Measurements from ENCODE around the gene UCK1. TPM values are rescaled to one million over a fixed set of nuclear protein-coding genes. Genes with fewer than 3 reads are reported as not detected.

The UCK1 gene
- total RNA-seq, 1 donor from 2014 or later = 30.7 TPM

DNA sequence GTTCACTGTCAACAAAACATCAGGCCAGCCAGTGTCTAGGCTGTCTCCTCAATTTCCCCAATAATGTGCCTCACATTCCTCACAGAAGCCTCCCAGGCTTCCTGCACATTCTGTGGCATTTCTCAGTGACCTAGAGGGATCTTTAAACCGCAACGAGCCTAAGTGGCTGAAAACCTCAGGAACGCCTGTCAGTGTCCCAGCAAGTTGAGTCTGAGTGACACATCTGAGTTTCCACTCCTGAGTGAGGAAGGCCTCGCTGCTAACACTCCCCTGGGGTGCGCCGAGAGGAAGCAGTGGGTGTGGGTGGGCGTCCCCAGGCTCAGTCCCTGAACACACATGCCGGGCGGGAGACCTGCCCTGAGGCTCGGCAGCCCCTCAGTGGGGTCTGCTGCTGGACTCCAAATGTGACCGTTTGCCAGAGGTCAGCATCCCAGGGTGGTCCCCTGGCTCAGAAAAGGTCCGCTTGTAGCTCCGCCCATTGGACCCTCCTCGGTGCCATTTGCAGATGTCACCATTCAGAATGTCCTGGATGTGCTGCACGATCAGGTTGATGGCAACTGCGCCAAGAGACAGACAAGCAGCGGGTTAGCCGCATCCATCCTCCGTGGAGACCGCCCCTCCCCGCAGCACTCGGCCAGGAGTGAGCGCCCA is 6.3 kb downstream of the UCK1 start:
- TF ChIP-seq, protein P1, sequence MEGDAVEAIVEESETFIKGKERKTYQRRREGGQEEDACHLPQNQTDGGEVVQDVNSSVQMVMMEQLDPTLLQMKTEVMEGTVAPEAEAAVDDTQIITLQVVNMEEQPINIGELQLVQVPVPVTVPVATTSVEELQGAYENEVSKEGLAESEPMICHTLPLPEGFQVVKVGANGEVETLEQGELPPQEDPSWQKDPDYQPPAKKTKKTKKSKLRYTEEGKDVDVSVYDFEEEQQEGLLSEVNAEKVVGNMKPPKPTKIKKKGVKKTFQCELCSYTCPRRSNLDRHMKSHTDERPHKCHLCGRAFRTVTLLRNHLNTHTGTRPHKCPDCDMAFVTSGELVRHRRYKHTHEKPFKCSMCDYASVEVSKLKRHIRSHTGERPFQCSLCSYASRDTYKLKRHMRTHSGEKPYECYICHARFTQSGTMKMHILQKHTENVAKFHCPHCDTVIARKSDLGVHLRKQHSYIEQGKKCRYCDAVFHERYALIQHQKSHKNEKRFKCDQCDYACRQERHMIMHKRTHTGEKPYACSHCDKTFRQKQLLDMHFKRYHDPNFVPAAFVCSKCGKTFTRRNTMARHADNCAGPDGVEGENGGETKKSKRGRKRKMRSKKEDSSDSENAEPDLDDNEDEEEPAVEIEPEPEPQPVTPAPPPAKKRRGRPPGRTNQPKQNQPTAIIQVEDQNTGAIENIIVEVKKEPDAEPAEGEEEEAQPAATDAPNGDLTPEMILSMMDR (IDR thresholded peaks at IDR 0.05) = no peak
- TF ChIP-seq EZH2 (IDR thresholded peaks at IDR 0.05) (no peak), EZH2phosphoT487 (IDR thresholded peaks at IDR 0.05) (no peak)
- peaks cover 19% of the 10 kb centered on the region for H3K36me3 Mint-ChIP-seq
- Histone ChIP-seq H3K36me3 (no peaks in the 10 kb centered on the region), H3K27me3 (no peaks in the 10 kb centered on the region), H3K27ac (peak overlapping the region; percentile 53), H3K4me3 (no peak overlapping the region), H3K79me2 (ENCODE audit: low read depth) (peaks cover 7% of the 10 kb centered on the region), H2AFZ (replicated peaks) (no peak overlapping the region), H3K4me1 (peaks cover 1% of the 10 kb centered on the region), H3K9me3 (ENCODE audit: low read depth) (no peaks in the 10 kb centered on the region), H3K9ac (no peak overlapping the region), H3K4me2 (no peak overlapping the region), H3F3A (ENCODE audit: low read depth) (peaks cover 12% of the 10 kb centered on the region), H4K20me1 (ENCODE audit: low read depth) (peaks cover 6% of the 10 kb centered on the region)
- H3K4me3 Mint-ChIP-seq = no peak overlapping the region
- H3K27ac Mint-ChIP-seq = no peak overlapping the region
- H3K9me3 Mint-ChIP-seq = no peaks in the 10 kb centered on the region
- DNase-seq (ENCODE audit: low spot score) = no peak
- H3K27me3 Mint-ChIP-seq (ENCODE audit: insufficient read depth, low read depth) = peaks cover 13% of the 10 kb centered on the region
- H3K4me1 Mint-ChIP-seq = peaks cover under 1% of the 10 kb centered on the region

DNA sequence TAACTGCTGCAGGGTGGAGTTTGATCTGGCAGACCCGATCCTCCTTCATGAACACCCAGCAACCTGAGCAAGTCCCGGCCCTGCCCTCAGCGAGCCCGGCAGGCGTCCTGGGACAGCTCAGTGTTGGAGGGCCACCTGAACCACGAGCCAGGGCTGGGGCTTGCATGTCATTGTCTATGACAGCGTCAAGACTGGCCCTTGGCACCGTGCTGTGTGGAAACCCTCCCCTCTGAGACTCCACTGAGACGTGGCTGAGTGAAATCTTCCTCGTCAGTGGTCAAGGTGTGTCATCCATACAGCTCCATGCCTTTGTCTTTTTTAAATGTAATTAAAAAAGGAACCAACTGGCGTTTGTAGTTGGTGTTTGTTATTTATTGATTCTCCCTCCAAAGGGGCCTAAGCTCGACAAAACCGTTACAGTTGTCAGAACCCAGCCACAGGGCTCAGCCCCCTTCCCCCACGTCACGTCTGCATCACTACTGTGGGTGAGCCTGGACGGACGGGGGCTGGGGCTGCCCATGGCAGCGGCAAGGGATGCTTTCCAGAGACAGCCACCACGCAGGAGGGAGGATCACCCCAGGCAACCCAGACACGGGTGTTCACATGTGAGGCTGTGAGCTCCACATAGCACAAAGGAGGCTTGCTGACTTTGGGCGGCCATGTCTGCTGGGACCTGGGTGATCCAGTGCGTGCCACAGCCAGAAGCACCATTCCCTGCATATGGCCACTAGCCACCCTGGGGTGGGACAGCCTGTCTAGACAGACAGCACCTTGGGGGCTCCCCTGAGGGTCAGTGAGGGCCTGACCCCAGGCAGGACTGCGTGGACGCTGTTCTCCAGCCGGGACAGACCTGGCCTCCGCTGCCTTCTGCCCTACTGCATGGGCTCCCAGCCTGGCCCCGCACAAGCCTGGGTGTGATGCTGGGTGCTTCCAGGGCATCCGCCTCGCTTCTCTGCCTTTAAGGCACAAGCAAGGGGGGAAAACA is 7.3 kb downstream of the UCK1 start:
- Histone ChIP-seq H3F3A (ENCODE audit: low read depth) (peaks cover 12% of the 10 kb centered on the region), H3K4me1 (no peaks in the 10 kb centered on the region), H3K4me3 (no peak overlapping the region), H3K27ac (peak overlapping the region; percentile 53), H3K27me3 (no peaks in the 10 kb centered on the region), H3K4me2 (no peak overlapping the region), H3K9ac (no peak overlapping the region), H3K9me3 (ENCODE audit: low read depth) (no peaks in the 10 kb centered on the region), H3K36me3 (no peaks in the 10 kb centered on the region), H4K20me1 (ENCODE audit: low read depth) (peaks cover under 1% of the 10 kb centered on the region), H2AFZ (replicated peaks) (no peak overlapping the region), H3K79me2 (ENCODE audit: low read depth) (no peaks in the 10 kb centered on the region)
- Mint-ChIP-seq H3K4me1 (no peaks in the 10 kb centered on the region), H3K27ac (peak overlapping the region; percentile 25), H3K27me3 (ENCODE audit: insufficient read depth, low read depth) (peaks cover 13% of the 10 kb centered on the region), H3K9me3 (no peaks in the 10 kb centered on the region), H3K36me3 (peaks cover 28% of the 10 kb centered on the region), H3K4me3 (no peak overlapping the region)
- DNase-seq (ENCODE audit: low spot score) = no peak
- TF ChIP-seq EZH2phosphoT487 (IDR thresholded peaks at IDR 0.05) (no peak), EZH2 (IDR thresholded peaks at IDR 0.05) (no peak)
- TF ChIP-seq, protein P1 (IDR thresholded peaks at IDR 0.05) = no peak

DNA sequence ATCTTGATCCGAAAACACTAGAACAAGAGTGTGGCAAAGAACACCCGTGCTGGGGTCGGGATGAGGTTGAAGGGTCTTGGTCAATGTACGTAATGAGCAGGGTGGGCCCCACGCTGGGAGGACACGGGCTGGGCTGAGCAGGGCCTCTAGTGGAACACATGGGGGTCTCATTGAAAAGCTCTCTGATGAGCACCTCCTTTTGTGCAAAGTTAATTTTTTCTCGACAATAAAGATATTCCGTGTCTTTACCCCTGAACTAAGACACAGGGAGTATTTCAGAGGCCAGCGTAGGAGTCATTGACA is 8.0 kb downstream of the UCK1 start:
- H3K27ac ChIP-seq = no peak overlapping the region
- H2AFZ ChIP-seq (replicated peaks) = no peak overlapping the region
- TF ChIP-seq EZH2 (IDR thresholded peaks at IDR 0.05) (no peak), EZH2phosphoT487 (IDR thresholded peaks at IDR 0.05) (no peak)
- TF ChIP-seq, protein P1 (IDR thresholded peaks at IDR 0.05) = no peak
- H3K27me3 ChIP-seq = no peaks in the 10 kb centered on the region
- H3K36me3 ChIP-seq = no peaks in the 10 kb centered on the region
- Mint-ChIP-seq H3K27me3 (ENCODE audit: insufficient read depth, low read depth) (peaks cover 13% of the 10 kb centered on the region), H3K4me3 (no peak overlapping the region), H3K4me1 (no peaks in the 10 kb centered on the region), H3K36me3 (peaks cover 29% of the 10 kb centered on the region), H3K27ac (peak overlapping the region; percentile 25), H3K9me3 (no peaks in the 10 kb centered on the region)
- H4K20me1 ChIP-seq (ENCODE audit: low read depth) = no peaks in the 10 kb centered on the region
- H3K9me3 ChIP-seq (ENCODE audit: low read depth) = no peaks in the 10 kb centered on the region
- H3K4me2 ChIP-seq = no peak overlapping the region
- no peak for DNase-seq (ENCODE audit: low spot score)
- peaks cover 12% of the 10 kb centered on the region for H3F3A ChIP-seq (ENCODE audit: low read depth)
- H3K9ac ChIP-seq = no peak overlapping the region
- H3K79me2 ChIP-seq (ENCODE audit: low read depth) = no peaks in the 10 kb centered on the region
- no peak overlapping the region for H3K4me3 ChIP-seq
- H3K4me1 ChIP-seq = no peaks in the 10 kb centered on the region
